Fibroblast of the aortic adventitia (primary cell): ENCODE results near the gene DDX41. TPM values are rescaled to one million over a fixed set of nuclear protein-coding genes. Genes with fewer than 3 reads are reported as not detected.
A peak's percentile ranks its signal among the peaks of the same experiment; 100 is the strongest.

ENCODE experiments used
- DNase-seq: peaks from one replicate; pipeline ENCODE4 v3.0.0-alpha.2; 2010; ENCODE audit warnings: low read depth
- H3K4me3 ChIP-seq: 2 replicates; pipeline ENCODE4 v1.5.1; 2011; ENCODE audit warnings: low read depth, mild to moderate bottlenecking, control low read depth, low read length, moderate library complexity
- CTCF ChIP-seq: IDR thresholded peaks from 2 replicates; pipeline ENCODE4 v1.5.1; 2011; ENCODE audit warnings: mild to moderate bottlenecking, low read length, control low read depth, inconsistent platforms; ENCODE audit not compliant: insufficient read depth
- total RNA-seq: library from RNA; depleted of rRNA; stranded (reverse); fragments of >200 nt; gene quantifications from 2 replicates; pipeline ENCODE4 v1.2.3, GENCODE V29; 2012; ENCODE audit warnings: low replicate concordance

Gene DDX41
- total RNA-seq, 1 donor = 58.5 TPM

- no peak for DNase-seq
- no peak for TF ChIP-seq CTCF
- no peak overlapping the region for H3K4me3 ChIP-seq
Observed at GRCh38 chr5:177505075-177505474, 11.7 kb downstream of the DDX41 start.

- DNase-seq = no peak
- TF ChIP-seq CTCF = no peak
- H3K4me3 ChIP-seq = no peak overlapping the region
Observed at GRCh38 chr5:177504086-177505056, 12.4 kb downstream of the DDX41 start.

- DNase-seq = no peak
- no peak for TF ChIP-seq CTCF
Observed at GRCh38 chr5:177503351-177504085, 13.2 kb downstream of the DDX41 start.

GRCh38 chr5:177502886-177503285 lies 13.9 kb downstream of the DDX41 start:
- no peak for TF ChIP-seq CTCF
- no peak overlapping the region for H3K4me3 ChIP-seq
- DNase-seq = no peak

More at GRCh38 chr5:177503351-177504085, 13.2 kb downstream of the DDX41 start:
- no peak overlapping the region for H3K4me3 ChIP-seq

GRCh38 chr5:177501874-177502678 lies 14.7 kb downstream of the DDX41 start:
- TF ChIP-seq CTCF = no peak
- no peak for DNase-seq

GRCh38 chr5:177500685-177501522 lies 15.9 kb downstream of the DDX41 start:
- TF ChIP-seq CTCF = peak; percentile 96
- peak; percentile 89 for DNase-seq

More at GRCh38 chr5:177501874-177502678, 14.7 kb downstream of the DDX41 start:
- no peak overlapping the region for H3K4me3 ChIP-seq

More at GRCh38 chr5:177500685-177501522, 15.9 kb downstream of the DDX41 start:
- no peak overlapping the region for H3K4me3 ChIP-seq
